ENCODE measurements around the gene LRBA.
A peak's percentile ranks its signal among the peaks of the same experiment; 100 is the strongest.

Gene LRBA

GRCh38 chr4:151021637-151022334 lies 6.7 kb upstream of the LRBA start:
- no peak for TF ChIP-seq CTCF (IDR thresholded peaks at IDR 0.05; ENCODE audit: control insufficient read depth, insufficient read depth, low read depth, low read length, missing control alignments)
- no peak overlapping the region for H3K4me3 ChIP-seq (ENCODE audit: control insufficient read depth, low read depth, low read length)
- no peak for DNase-seq (ENCODE audit: low read depth)

- TF ChIP-seq CTCF (IDR thresholded peaks at IDR 0.05; ENCODE audit: control insufficient read depth, insufficient read depth, low read depth, low read length, missing control alignments): no peak
- H3K4me3 ChIP-seq (ENCODE audit: control insufficient read depth, low read depth, low read length): peak overlapping the region; percentile 89
- no peak for DNase-seq (ENCODE audit: low read depth)
These were observed 619 bp upstream of the LRBA start for GRCh38 chr4:151015459-151016347.

- peak overlapping the region; percentile 89 for H3K4me3 ChIP-seq (ENCODE audit: control insufficient read depth, low read depth, low read length)
- no peak for TF ChIP-seq CTCF (IDR thresholded peaks at IDR 0.05; ENCODE audit: control insufficient read depth, insufficient read depth, low read depth, low read length, missing control alignments)
- DNase-seq (ENCODE audit: low read depth): no peak
These were observed 1.1 kb downstream of the LRBA start for GRCh38 chr4:151013944-151014343.

- TF ChIP-seq CTCF (IDR thresholded peaks at IDR 0.05; ENCODE audit: control insufficient read depth, insufficient read depth, low read depth, low read length, missing control alignments): no peak
These were observed 1.6 kb downstream of the LRBA start for GRCh38 chr4:151013491-151013890.

GRCh38 chr4:151012820-151013219 lies 2.3 kb downstream of the LRBA start:
- no peak overlapping the region for H3K4me3 ChIP-seq (ENCODE audit: control insufficient read depth, low read depth, low read length)
- no peak for TF ChIP-seq CTCF (IDR thresholded peaks at IDR 0.05; ENCODE audit: control insufficient read depth, insufficient read depth, low read depth, low read length, missing control alignments)

More at GRCh38 chr4:151013491-151013890, 1.6 kb downstream of the LRBA start:
- no peak overlapping the region for H3K4me3 ChIP-seq (ENCODE audit: control insufficient read depth, low read depth, low read length)
- no peak for DNase-seq (ENCODE audit: low read depth)

GRCh38 chr4:151012376-151012775 lies 2.7 kb downstream of the LRBA start:
- DNase-seq (ENCODE audit: low read depth): no peak
- no peak for TF ChIP-seq CTCF (IDR thresholded peaks at IDR 0.05; ENCODE audit: control insufficient read depth, insufficient read depth, low read depth, low read length, missing control alignments)
- H3K4me3 ChIP-seq (ENCODE audit: control insufficient read depth, low read depth, low read length): no peak overlapping the region

More at GRCh38 chr4:151012820-151013219, 2.3 kb downstream of the LRBA start:
- no peak for DNase-seq (ENCODE audit: low read depth)
